Kidney epithelial cell (primary cell): Measurements from ENCODE around the gene MDM1. TPM values are rescaled to one million over a fixed set of nuclear protein-coding genes. Genes with fewer than 3 reads are reported as not detected.

ENCODE experiments used
- DNase-seq: peaks from one replicate; pipeline ENCODE4 v3.0.0-alpha.2; 2010; ENCODE audit warnings: low read depth
- H3K27me3 ChIP-seq: 2 replicates; pipeline ENCODE4 v1.6.0; 2011; ENCODE audit warnings: low read length; ENCODE audit not compliant: control insufficient read depth, insufficient read depth
- H3K36me3 ChIP-seq: 2 replicates; pipeline ENCODE4 v1.5.1; 2011; ENCODE audit warnings: low read length; ENCODE audit not compliant: control insufficient read depth, insufficient read depth
- H3K4me3 ChIP-seq: 2 replicates; pipeline ENCODE4 v1.5.1; 2011; ENCODE audit warnings: low read depth, mild to moderate bottlenecking, control low read depth, low read length
- CTCF ChIP-seq: IDR thresholded peaks from 2 replicates; pipeline ENCODE4 v1.5.1; 2011; ENCODE audit warnings: mild to moderate bottlenecking, moderate library complexity, low read length, control low read depth, inconsistent platforms; ENCODE audit not compliant: insufficient read depth, poor library complexity, severe bottlenecking
- total RNA-seq: library from RNA; depleted of rRNA; stranded (reverse); fragments of >200 nt; gene quantifications from 2 replicates; pipeline ENCODE4 v1.2.3, GENCODE V29; 2015

Gene MDM1
- total RNA-seq, 1 donor from 2014 or later: 7.4 TPM

GRCh38 chr12:68350753-68351152 lies 18.6 kb upstream of the MDM1 start:
- Histone ChIP-seq H3K36me3 (no peaks in the 10 kb centered on the region), H3K27me3 (no peaks in the 10 kb centered on the region), H3K4me3 (no peak overlapping the region)
- no peak for TF ChIP-seq CTCF
- DNase-seq: no peak

- Histone ChIP-seq H3K4me3 (no peak overlapping the region), H3K36me3 (no peaks in the 10 kb centered on the region), H3K27me3 (no peaks in the 10 kb centered on the region)
- no peak for TF ChIP-seq CTCF
- DNase-seq: no peak
These were observed 17.9 kb upstream of the MDM1 start for GRCh38 chr12:68349921-68350606.

- Histone ChIP-seq H3K36me3 (no peaks in the 10 kb centered on the region), H3K4me3 (no peak overlapping the region), H3K27me3 (no peaks in the 10 kb centered on the region)
- DNase-seq: no peak
- no peak for TF ChIP-seq CTCF
These were observed 17.1 kb upstream of the MDM1 start for GRCh38 chr12:68349220-68349621.

- H3K36me3 ChIP-seq: no peaks in the 10 kb centered on the region
- DNase-seq: no peak
- H3K4me3 ChIP-seq: no peak overlapping the region
These were observed 16.3 kb upstream of the MDM1 start for GRCh38 chr12:68348419-68348818.

GRCh38 chr12:68345763-68346162 lies 13.6 kb upstream of the MDM1 start:
- Histone ChIP-seq H3K4me3 (no peak overlapping the region), H3K27me3 (peaks cover 2% of the 10 kb centered on the region), H3K36me3 (no peaks in the 10 kb centered on the region)
- DNase-seq: no peak
- no peak for TF ChIP-seq CTCF

More at GRCh38 chr12:68348419-68348818, 16.3 kb upstream of the MDM1 start:
- no peaks in the 10 kb centered on the region for H3K27me3 ChIP-seq
- no peak for TF ChIP-seq CTCF

GRCh38 chr12:68344126-68344525 lies 12.0 kb upstream of the MDM1 start:
- Histone ChIP-seq H3K4me3 (no peak overlapping the region), H3K27me3 (peaks cover 2% of the 10 kb centered on the region), H3K36me3 (no peaks in the 10 kb centered on the region)
- DNase-seq: no peak
- TF ChIP-seq CTCF: no peak
